GM18498 (cell line): ENCODE measurements around the gene ACP4.

Experiments used
- ATAC-seq: cut with Tn5 transposase; IDR thresholded peaks from one replicate; pipeline ENCODE4 v1.9.1; 2021; ENCODE audit warnings: mild to moderate bottlenecking, moderate library complexity; ENCODE audit not compliant: unreplicated experiment

ACP4 gene

GRCh38 chr19:50820549-50821247 lies 30.5 kb downstream of the ACP4 start:
- no peak for ATAC-seq

DNA sequence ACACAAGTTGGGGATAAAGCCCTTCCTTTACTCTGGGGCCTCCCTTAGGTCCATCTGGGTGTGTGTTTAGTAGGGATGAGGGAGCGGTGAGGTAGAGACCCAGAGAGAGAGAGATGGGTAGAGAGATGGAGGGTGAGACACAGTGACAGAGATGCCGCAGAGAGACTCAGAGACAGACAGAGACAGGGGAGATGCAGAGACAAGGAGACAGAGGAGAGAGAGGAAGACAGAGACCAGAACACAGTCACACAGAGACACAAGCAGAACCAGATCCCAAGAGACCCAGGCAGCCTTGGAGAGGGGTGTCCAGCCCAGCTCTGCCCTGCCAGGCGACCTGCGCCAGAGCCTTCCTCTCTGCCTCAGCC lies 31.0 kb downstream of the ACP4 start:
- no peak for ATAC-seq

DNA sequence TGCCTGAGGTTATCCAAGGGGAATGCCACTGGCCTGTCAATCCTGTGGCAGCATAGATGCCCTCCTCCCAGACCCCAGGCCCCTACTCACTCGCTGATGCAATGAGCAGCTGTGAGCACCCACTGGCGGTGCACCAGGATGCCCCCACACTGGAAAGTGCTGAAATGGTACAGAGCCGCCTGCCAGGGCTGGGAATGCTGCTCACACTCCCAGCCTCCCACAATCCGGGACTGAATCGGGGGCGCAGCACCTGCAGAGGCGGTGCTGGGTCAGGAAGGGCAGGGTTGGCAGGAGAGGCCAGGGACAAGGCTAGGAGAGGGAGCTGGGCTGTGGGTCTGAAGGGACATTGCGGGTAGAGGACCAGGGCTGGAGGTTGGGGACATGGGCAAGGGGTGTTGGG lies 31.4 kb downstream of the ACP4 start:
- no peak for ATAC-seq

DNA sequence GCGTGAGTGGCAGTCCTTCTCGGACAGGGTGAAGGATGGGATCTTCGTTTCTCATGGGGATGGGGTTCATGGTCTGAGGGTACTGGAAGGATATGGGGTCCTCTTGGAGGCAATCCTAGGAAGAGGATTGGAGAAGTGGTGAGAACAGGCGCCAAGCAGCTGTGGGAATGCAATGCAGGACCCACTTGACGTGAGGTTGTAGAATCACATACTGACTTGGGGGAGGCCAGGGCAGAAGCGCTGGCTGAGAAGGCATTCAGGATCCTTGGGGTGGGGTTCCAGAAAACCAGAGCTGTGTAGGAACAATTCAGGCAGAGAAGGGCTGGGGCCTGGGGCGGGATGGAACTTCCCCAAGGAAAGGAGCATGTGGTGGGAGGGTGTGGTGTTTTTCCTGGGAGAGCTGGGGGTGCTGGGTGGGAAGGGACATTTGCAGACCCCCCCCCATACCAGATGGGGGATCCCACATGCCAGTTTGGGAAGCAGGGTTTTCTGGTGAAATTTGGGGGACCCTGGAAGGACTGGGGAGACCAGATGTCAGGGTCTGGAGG lies 32.5 kb downstream of the ACP4 start:
- ATAC-seq = no peak

DNA sequence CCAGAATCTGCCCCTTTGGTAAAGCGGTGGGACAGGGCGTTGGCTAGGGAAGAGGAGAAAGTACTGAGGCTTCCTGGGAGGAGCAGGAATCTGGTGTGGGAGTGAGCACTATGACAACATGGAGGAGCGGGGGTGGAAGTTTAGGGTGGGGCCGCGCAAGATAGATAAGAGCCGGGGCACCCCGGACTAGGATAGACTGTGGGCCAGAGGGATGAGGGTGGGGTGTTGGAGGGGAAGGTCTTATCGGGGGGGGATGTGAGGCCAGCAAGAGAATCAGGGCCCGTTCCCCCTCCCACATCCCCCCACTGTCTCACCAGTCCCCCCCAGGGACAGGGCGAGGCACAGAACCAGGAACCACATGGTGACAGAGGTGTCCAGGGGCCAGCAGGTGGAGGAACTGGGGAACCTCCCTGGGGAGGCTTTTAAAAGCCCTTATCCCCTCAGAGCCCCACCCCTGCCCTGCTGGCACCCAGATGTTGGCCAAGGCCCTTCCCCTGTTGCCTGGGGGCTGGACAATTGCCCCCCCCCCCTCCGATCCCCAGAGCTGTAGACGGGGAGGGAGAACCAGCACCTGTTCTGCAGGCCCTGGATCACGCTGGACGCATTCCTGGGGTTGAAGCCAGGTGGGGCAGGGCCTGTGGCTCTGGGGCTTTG lies 33.3 kb downstream of the ACP4 start, which contains the start of gene KLK1:
TSS of gene KLK1 (minus strand) at position 399 of the 654 bp plus-strand sequence. CDS start at position 360, 39 bp downstream.
- no peak for ATAC-seq

- no peak for ATAC-seq
Observed at GRCh38 chr19:50826492-50827240, 36.5 kb downstream of the ACP4 start.

DNA sequence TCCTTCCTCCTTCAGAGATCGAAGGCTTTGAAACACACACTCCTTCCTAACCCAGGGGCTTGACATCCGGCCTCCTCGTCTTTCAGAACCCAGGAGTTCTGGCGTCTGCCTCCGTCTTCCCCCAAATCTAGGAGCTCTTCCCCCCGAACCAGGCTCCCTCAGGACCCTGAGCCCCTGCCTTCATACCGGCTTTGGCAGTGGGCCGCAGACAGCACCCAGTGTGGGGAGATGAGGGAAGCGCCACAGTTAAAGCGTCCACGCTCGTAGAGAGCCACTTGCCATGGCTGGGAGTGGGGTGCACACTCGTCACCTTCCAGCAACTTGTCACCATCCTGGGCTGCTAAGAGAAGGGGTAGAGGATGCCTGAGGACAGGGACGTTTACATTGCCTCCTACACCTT lies 37.3 kb downstream of the ACP4 start:
- no peak for ATAC-seq

DNA sequence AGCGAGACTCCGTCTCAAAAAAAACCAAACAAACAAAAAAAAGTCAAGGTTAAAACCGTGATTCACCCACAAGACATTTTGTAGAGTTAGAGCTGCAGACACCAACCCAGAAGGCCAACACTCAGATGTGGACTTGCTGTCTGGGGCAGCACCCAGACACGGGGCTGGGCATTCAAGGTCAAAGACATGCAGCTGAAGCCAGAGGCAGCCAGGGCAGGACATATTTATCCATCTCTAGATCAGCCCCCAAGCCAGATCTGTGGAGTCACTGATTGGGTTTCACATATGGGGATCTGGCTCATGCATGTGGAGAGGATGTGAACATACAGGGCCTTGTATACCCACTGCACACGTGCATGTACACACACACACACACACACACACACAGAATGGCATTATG lies 39.6 kb downstream of the ACP4 start:
- ATAC-seq = no peak

DNA sequence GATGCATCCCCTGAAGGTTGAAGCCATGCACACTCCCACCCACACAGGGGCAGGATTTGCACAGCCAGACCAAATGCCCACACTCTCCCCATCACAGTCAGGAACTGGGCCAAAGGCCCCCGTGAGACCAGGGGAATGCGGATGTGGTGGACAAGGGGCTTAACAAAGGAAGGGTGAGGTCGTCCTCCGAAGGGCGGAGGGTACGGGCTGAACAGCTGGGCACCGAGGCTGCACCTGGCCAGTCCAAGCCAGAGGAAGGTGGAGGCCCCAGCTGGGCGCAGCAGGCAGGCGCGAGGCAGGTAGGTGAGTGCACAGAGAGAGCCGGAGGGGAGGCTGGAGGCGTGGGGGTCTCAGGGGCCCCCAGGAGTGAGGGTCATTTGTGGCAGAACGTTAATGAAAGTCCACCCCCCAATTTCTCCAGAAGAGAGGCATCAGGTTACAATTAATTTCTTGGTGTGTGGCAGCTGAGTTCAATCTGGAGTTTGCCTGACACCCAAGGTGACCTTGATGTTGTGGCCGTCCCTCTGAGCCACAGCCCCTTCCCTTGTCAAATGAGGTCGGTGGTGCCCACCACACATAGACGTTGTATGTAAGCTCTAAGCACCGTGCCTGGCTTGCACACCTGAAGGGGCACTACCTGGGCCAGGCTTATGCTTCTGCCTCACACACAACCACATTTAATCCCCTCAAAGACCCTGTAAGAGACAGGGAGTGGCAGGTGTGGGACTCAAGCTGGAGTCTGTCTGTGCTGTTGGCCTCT lies 40.2 kb downstream of the ACP4 start:
- no peak for ATAC-seq

GRCh38 chr19:50831026-50831396 lies 40.8 kb downstream of the ACP4 start:
- ATAC-seq = no peak

DNA sequence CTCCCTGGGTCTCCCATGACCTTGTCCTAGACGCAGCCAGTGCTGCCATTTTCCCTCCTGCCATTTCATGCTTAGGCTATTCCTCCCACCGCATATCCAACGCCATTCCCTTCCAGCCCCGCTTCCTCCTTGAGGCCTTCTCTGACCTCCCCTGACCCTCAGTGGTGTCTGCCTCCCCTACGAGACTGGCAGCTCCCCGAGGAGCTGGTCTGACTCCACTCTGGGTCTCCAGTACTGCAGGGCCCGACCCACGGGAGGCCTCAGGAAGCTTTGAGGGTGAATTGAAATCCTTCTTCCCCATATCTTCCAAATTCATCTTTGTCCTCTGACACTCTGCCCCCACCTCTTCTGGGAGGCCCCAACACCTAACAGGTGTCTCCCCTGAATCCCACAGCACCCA lies 42.5 kb downstream of the ACP4 start:
- no peak for ATAC-seq

- no peak for ATAC-seq
Observed at GRCh38 chr19:50833117-50833801, 43.0 kb downstream of the ACP4 start, which contains the start of gene KLK15. Gene KLK15 (minus strand): TSS chr19:50833574. CDS start chr19:50831492, 2,082 bp downstream.

GRCh38 chr19:50833802-50834167 lies 43.6 kb downstream of the ACP4 start:
- no peak for ATAC-seq

DNA sequence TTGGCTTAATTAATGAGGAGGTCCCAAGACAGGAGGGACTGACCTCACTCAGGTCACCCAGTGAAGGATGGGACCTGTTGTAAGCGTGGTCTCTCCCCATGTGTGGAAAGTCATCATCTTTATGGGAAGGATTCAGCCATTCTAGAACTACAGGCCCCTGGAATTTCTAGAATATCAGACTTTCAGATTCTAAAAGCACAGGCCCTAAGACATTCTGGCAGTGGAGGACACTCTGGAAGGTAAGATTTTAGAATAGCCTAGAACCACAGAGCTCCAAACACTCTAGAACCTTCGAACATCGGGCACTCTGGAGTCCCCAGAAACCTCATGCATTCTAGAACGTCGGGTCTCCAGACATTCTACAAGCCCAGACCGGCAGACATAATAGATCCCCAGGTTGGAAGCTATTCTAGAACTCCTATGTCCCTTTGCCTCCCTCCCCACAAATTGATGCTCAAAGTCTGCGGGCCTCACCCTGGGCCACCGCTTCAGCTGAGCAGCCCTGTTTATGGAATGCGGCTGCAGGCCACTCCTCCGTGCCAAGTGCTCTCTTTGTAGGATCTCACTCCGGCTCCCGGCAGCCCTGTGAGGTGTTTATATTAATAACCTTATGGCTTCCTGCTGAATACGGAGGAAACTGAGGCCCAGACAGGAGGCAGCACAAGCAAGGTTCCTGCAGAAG lies 45.0 kb downstream of the ACP4 start:
- ATAC-seq = no peak

- no peak for ATAC-seq
Observed at GRCh38 chr19:50835785-50836542, 45.7 kb downstream of the ACP4 start.

DNA sequence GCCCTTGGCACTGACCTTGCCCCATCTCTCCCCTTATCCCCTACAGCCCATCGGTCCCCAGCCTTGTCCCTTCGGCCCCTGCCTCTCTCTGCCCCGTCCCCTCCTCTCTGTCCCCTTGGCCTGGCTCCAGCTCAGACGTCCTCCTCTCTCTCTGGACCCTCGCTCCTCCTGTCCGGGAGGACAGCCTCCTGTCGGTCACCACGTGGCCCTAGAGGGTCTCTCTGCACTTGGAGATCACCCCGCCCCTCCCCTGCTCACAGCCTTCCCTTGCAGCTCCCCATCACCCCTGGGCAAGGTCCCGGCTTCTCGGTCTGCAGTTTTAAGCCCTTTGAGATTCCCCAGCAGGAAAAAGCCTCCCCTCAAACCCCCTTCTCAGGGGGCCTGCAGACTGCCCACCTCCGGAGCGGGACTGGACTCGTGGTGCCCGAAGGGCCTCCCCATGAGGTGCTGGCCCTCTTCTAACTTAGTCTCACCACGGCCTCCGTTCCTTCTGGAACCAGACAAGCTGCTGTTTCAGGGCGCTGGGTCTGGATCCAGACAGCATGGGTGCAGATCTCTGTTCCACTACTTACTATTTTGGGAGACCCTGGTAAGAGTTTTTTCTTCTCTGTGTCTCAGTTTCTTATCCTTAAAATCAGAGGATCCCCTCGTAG lies 46.5 kb downstream of the ACP4 start:
- no peak for ATAC-seq

DNA sequence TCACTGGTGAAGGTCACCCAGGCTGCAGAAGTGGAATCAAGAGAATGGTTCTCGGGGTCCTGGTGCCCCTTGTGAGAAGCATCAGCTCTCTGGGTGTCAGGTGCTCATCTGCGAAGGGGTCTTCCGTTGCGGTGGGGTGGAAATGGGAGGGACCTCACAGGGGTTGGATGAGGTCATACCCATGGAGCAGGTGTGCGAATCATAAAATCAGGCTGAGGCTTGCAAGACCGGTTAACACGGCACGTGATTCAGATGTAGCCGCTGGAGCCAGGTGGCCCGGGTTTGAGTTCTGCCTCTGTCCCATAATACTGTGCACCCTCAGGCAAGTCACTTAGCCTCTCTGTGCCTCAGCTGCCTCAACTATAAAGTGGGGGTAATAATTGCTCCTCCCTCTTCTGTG lies 47.1 kb downstream of the ACP4 start:
- no peak for ATAC-seq

DNA sequence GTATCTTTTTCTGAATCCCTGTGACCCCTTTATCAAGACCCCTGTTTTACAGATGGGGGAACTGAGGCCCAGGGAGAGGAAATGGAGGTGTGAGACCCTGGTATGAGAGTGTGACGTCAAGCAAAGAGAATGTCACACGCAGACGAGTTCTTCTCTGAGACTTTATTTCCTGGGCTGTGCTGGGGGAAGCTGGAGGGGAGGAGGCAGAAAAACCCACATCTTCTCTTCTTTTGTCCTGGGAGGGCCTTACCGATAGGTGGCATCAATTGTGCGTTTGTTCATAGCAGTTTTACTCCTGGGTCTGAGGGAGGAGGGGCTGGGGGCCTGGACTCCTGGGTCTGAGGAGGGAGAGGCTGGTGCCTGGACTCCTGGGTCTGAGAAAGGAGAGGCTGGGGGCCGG lies 48.0 kb downstream of the ACP4 start:
- ATAC-seq = no peak
